Heart right ventricle (tissue), 16 donors: ENCODE data around the gene PIN1. TPM values are rescaled to one million over a fixed set of nuclear protein-coding genes. Genes with fewer than 3 reads are reported as not detected.

Experiments
- ATAC-seq, 8 donors: fragments of 200-7000 bp; cut with Tn5 transposase; one replicate each; pipeline ENCODE4 v1.9.1; 2020; ENCODE audit warnings: mild to moderate bottlenecking in 8 of 8, moderate library complexity in 8 of 8, moderate number of reproducible peaks in 1 of 8
- DNase-seq, 2 donors: peaks; one replicate each; pipeline ENCODE4 v3.0.0-alpha.2; 2020
- H3K27ac ChIP-seq, 10 donors: fragments of 200-600 bp; sonication (generic) in 2 of 10; one replicate each; pipeline versions ENCODE4 v1.5.0 to v1.8.0; 2020 to 2022; ENCODE audit warnings: mild to moderate bottlenecking in 3 of 10
- H3K27me3 ChIP-seq, 7 donors: fragments of 200-600 bp; one replicate each; pipeline ENCODE4 v1.8.0; 2021 to 2022; ENCODE audit warnings: mild to moderate bottlenecking in 2 of 7
- H3K36me3 ChIP-seq, 9 donors: fragments of 200-600 bp; sonication (generic) in 1 of 9; one replicate each; pipeline versions ENCODE4 v1.5.0 to v1.8.0; 2020 to 2022; ENCODE audit warnings: mild to moderate bottlenecking in 2 of 9
- H3K4me1 ChIP-seq, 9 donors: fragments of 200-600 bp; sonication (generic) in 1 of 9; one replicate each; pipeline versions ENCODE4 v1.5.0 to v1.8.0; 2020 to 2022; ENCODE audit warnings: mild to moderate bottlenecking in 4 of 9
- H3K4me3 ChIP-seq, 10 donors: fragments of 200-600 bp; sonication (generic) in 2 of 10; one replicate each; pipeline versions ENCODE4 v1.5.0 to v1.8.0; 2020 to 2022; ENCODE audit warnings: mild to moderate bottlenecking in 7 of 10, moderate library complexity in 2 of 10
- H3K9me3 ChIP-seq, 11 donors: fragments of 200-600 bp in 10 of 11; sonication (generic) in 2 of 11; one replicate each; pipeline versions ENCODE4 v1.5.0 to v1.8.0; 2013 to 2022; ENCODE audit warnings: mild to moderate bottlenecking in 2 of 11, control low read depth in 1 of 11, moderate library complexity in 1 of 11
- CTCF ChIP-seq, 9 donors: fragments of 200-600 bp; sonication (generic) in 2 of 9; IDR thresholded peaks; one replicate each; pipeline versions ENCODE4 v1.5.0 to v1.8.0; 2021 to 2022; ENCODE audit warnings: antibody characterized with exemption in 9 of 9, mild to moderate bottlenecking in 5 of 9, moderate library complexity in 1 of 9
- WGBS, 2 donors: extraction: QIAGEN DNeasy Blood & Tissue Kit; methylation state at CpG; one replicate each; pipeline ENCODE4 v1.1.7; 2013; ENCODE audit warnings: inconsistent platforms in 1 of 2; 5-methylcytosine and 5-hydroxymethylcytosine counted together
- intact Hi-C, 10 donors: fragments of 100-400 bp; cut with DNase I; formaldehyde crosslinking; loops; one replicate each; pipeline versions ENCODE4 v1.11.1 to v1.14.2; 2022
- polyA plus RNA-seq, 2 donors: library from polyadenylated mRNA; stranded (reverse); fragments of 200-250 nt; gene quantifications; one replicate each; pipeline ENCODE4 v1.2.3, GENCODE V29; 2013
- total RNA-seq, 10 donors: library from RNA; stranded (reverse); fragmentation: NEBNext Ultra II Directional in 3 of 10; extraction: Animal tissue kit (Norgen Biotek cat#: 25700) in 3 of 10; gene quantifications; one replicate each; pipeline versions ENCODE4 v1.2.1 to v1.2.4, GENCODE V29; 2021 to 2023
- donor health status: Arrhythmogenic right ventricular cardiomyopathy.
- donor health status: ischemic (EF 13 %, LVEDD 7.1; RV severe dilation, severe dysfunction).
- donor health status: healthy with polysubstance abuse.
- donor health status: DM: no; HTN: yes; CAD: no.
- donor health status: DM: no; HTN: no; CAD: no.
- donor health status: ischemic (EF 25% LVEDD 6.9; RV normal size, moderate dysfunction).
- donor health status: ischemic (EF 25% LVEDD 5.7; RV mildly dilated, moderate dysfunction).
- donor health status: healthy.
- donor health status: DM: yes; HTN: yes; CAD: no.
- donor health status: Ischemic cardiomyopathy.
- donor health status: ischemic (EF 35%, LVEDD 5.7; RV mildly dilated, moderate dysfunction).
- donor health status: nonischemic (EF 11% LVEDD 7.7; RV severe dilation, severe dysfunction).
- donor health status: DM: yes; HTN: yes; CAD: no.
- donor health status: PGD.
- donor health status: ischemic (EF 29% LVEDD 5.4; RV normal size, mild dysfunction).
- donor health status: nonischemic (EF 23%, LVEDD 6.1; RV moderate dilation, normal function).

Gene PIN1
- total and polyA plus RNA-seq, 12 donors, result 74.6 to 152 (median 90.8) TPM

GRCh38 chr19:9862938-9863337 lies 27.8 kb downstream of the PIN1 start:
- H3K36me3 ChIP-seq, result no peaks in the 10 kb centered on the region
- intact Hi-C loops, result no loop called here
- H3K27me3 ChIP-seq, result peaks cover 0 to 2% (median 0%) of the 10 kb centered on the region in 7 donors
- H3K9me3 ChIP-seq, result no peaks in the 10 kb centered on the region
- no peak for DNase-seq
- no peak overlapping the region for H3K4me3 ChIP-seq
- H3K4me1 ChIP-seq, result peaks cover 0 to 8% (median 0%) of the 10 kb centered on the region in 9 donors
- TF ChIP-seq CTCF (IDR thresholded peaks at IDR 0.05), result no peak
- 71 to 74% methylated on average over 4 of the region's 4 CpGs for WGBS, 2 donors
- ATAC-seq, result no peak
- no peak overlapping the region for H3K27ac ChIP-seq

- DNase-seq, result no peak
- Histone ChIP-seq H3K27me3 (peaks cover 0 to 4% (median 0%) of the 10 kb centered on the region in 7 donors), H3K36me3 (no peaks in the 10 kb centered on the region), H3K27ac (no peak overlapping the region), H3K4me1 (no peaks in the 10 kb centered on the region), H3K9me3 (no peaks in the 10 kb centered on the region), H3K4me3 (no peak overlapping the region)
- intact Hi-C loops, result no loop called here
- WGBS, 2 donors, result 87 to 89% methylated on average over 5 of the region's 5 CpGs
- ATAC-seq, result no peak
- no peak for TF ChIP-seq CTCF (IDR thresholded peaks at IDR 0.05)
These were observed 28.6 kb downstream of the PIN1 start for GRCh38 chr19:9863759-9864158.

GRCh38 chr19:9865732-9866501 lies 30.8 kb downstream of the PIN1 start:
- no peak for DNase-seq
- no peak for TF ChIP-seq CTCF (IDR thresholded peaks at IDR 0.05)
- no peak for ATAC-seq
- intact Hi-C loops, result no loop called here
- peaks cover 0 to 4% (median 0%) of the 10 kb centered on the region in 7 donors for H3K27me3 ChIP-seq
- no peaks in the 10 kb centered on the region for H3K4me1 ChIP-seq
- H3K36me3 ChIP-seq, result no peaks in the 10 kb centered on the region
- H3K4me3 ChIP-seq, result no peak overlapping the region
- WGBS, 2 donors, result 76 to 77% methylated on average over 16 of the region's 16 CpGs
- no peak overlapping the region for H3K27ac ChIP-seq
- H3K9me3 ChIP-seq, result no peaks in the 10 kb centered on the region

- Histone ChIP-seq H3K4me1 (no peaks in the 10 kb centered on the region), H3K4me3 (no peak overlapping the region), H3K9me3 (no peaks in the 10 kb centered on the region), H3K36me3 (no peaks in the 10 kb centered on the region), H3K27me3 (peaks cover 0 to 11% (median 0%) of the 10 kb centered on the region in 7 donors), H3K27ac (no peak overlapping the region)
- 59 to 71% methylated on average over 7 of the region's 7 CpGs for WGBS, 2 donors
- ATAC-seq, result no peak
- TF ChIP-seq CTCF (IDR thresholded peaks at IDR 0.05), result no peak
- intact Hi-C loops, result no loop called here
- no peak for DNase-seq
These were observed 34.0 kb downstream of the PIN1 start for GRCh38 chr19:9868983-9869617.
